ENCODE results near the gene ADGRB3.

ADGRB3 gene

GRCh38 chr6:69314001-69314400 is 678.9 kb downstream of the ADGRB3 start:
- Histone ChIP-seq H3K9me2 (ENCODE audit: low read depth, low read length) (no peaks in the 10 kb centered on the region), H4K20me1 (ENCODE audit: insufficient read depth, low read length) (no peaks in the 10 kb centered on the region), H3K4me1 (ENCODE audit: insufficient read depth, low read length, severe bottlenecking) (no peaks in the 10 kb centered on the region), H3K4me3 (ENCODE audit: low read depth, low read length, poor library complexity, severe bottlenecking) (no peak overlapping the region), H3K27ac (ENCODE audit: low read depth, low read length, poor library complexity, severe bottlenecking) (no peak overlapping the region), H2AFZ (ENCODE audit: low read length) (no peak overlapping the region), H3K79me2 (ENCODE audit: insufficient read depth, low read length) (no peaks in the 10 kb centered on the region), H3F3A (ENCODE audit: insufficient read depth, low read length) (no peaks in the 10 kb centered on the region; the same call in 1 of the 2 replicates), H3K4me2 (ENCODE audit: low read length) (no peak overlapping the region), H3K36me3 (ENCODE audit: insufficient read depth, low read length) (no peaks in the 10 kb centered on the region), H3K9me3 (ENCODE audit: low read length) (no peaks in the 10 kb centered on the region), H3K27me3 (ENCODE audit: insufficient read depth, low read length) (no peaks in the 10 kb centered on the region), H3K9ac (ENCODE audit: low read length) (no peak overlapping the region)
- TF ChIP-seq CTCF (IDR thresholded peaks at IDR 0.05; ENCODE audit: low read length), result no peak
- no peak for TF ChIP-seq EZH2 (IDR thresholded peaks at IDR 0.05; ENCODE audit: borderline replicate concordance, low read length)

GRCh38 chr6:69314531-69314930 is 679.4 kb downstream of the ADGRB3 start:
- Histone ChIP-seq H3F3A (ENCODE audit: insufficient read depth, low read length) (no peaks in the 10 kb centered on the region; the same call in 1 of the 2 replicates), H3K4me3 (ENCODE audit: low read depth, low read length, poor library complexity, severe bottlenecking) (no peak overlapping the region)

GRCh38 chr6:69331886-69332285 is 696.8 kb downstream of the ADGRB3 start:
- Histone ChIP-seq H3K4me1 (ENCODE audit: insufficient read depth, low read length, severe bottlenecking) (no peaks in the 10 kb centered on the region), H3K27me3 (ENCODE audit: insufficient read depth, low read length) (no peaks in the 10 kb centered on the region), H2AFZ (ENCODE audit: low read length) (no peak overlapping the region), H3F3A (ENCODE audit: insufficient read depth, low read length) (no peaks in the 10 kb centered on the region), H3K4me3 (ENCODE audit: low read depth, low read length, poor library complexity, severe bottlenecking) (no peak overlapping the region), H3K4me2 (ENCODE audit: low read length) (no peak overlapping the region), H3K9me3 (ENCODE audit: low read length) (no peaks in the 10 kb centered on the region), H3K9ac (ENCODE audit: low read length) (no peak overlapping the region), H3K9me2 (ENCODE audit: low read depth, low read length) (no peaks in the 10 kb centered on the region), H3K27ac (ENCODE audit: low read depth, low read length, poor library complexity, severe bottlenecking) (no peak overlapping the region), H3K36me3 (ENCODE audit: insufficient read depth, low read length) (no peaks in the 10 kb centered on the region), H3K79me2 (ENCODE audit: insufficient read depth, low read length) (no peaks in the 10 kb centered on the region), H4K20me1 (ENCODE audit: insufficient read depth, low read length) (no peaks in the 10 kb centered on the region)
- no peak for TF ChIP-seq EZH2 (IDR thresholded peaks at IDR 0.05; ENCODE audit: borderline replicate concordance, low read length)

More at GRCh38 chr6:69314531-69314930, 679.4 kb downstream of the ADGRB3 start:
- Histone ChIP-seq H3K4me1 (ENCODE audit: insufficient read depth, low read length, severe bottlenecking) (no peaks in the 10 kb centered on the region), H3K27ac (ENCODE audit: low read depth, low read length, poor library complexity, severe bottlenecking) (no peak overlapping the region), H3K79me2 (ENCODE audit: insufficient read depth, low read length) (no peaks in the 10 kb centered on the region), H3K27me3 (ENCODE audit: insufficient read depth, low read length) (no peaks in the 10 kb centered on the region), H3K9ac (ENCODE audit: low read length) (no peak overlapping the region), H3K9me3 (ENCODE audit: low read length) (no peaks in the 10 kb centered on the region), H3K4me2 (ENCODE audit: low read length) (no peak overlapping the region), H3K9me2 (ENCODE audit: low read depth, low read length) (no peaks in the 10 kb centered on the region), H4K20me1 (ENCODE audit: insufficient read depth, low read length) (no peaks in the 10 kb centered on the region), H3K36me3 (ENCODE audit: insufficient read depth, low read length) (no peaks in the 10 kb centered on the region), H2AFZ (ENCODE audit: low read length) (no peak overlapping the region)
- TF ChIP-seq CTCF (IDR thresholded peaks at IDR 0.05; ENCODE audit: low read length), result no peak
- TF ChIP-seq EZH2 (IDR thresholded peaks at IDR 0.05; ENCODE audit: borderline replicate concordance, low read length), result no peak

- Histone ChIP-seq H3K27me3 (ENCODE audit: insufficient read depth, low read length) (no peaks in the 10 kb centered on the region), H2AFZ (ENCODE audit: low read length) (no peak overlapping the region), H3K36me3 (ENCODE audit: insufficient read depth, low read length) (no peaks in the 10 kb centered on the region), H3K4me2 (ENCODE audit: low read length) (no peak overlapping the region), H3K9ac (ENCODE audit: low read length) (no peak overlapping the region), H3K9me2 (ENCODE audit: low read depth, low read length) (no peaks in the 10 kb centered on the region), H3K4me1 (ENCODE audit: insufficient read depth, low read length, severe bottlenecking) (no peaks in the 10 kb centered on the region), H3K4me3 (ENCODE audit: low read depth, low read length, poor library complexity, severe bottlenecking) (no peak overlapping the region), H4K20me1 (ENCODE audit: insufficient read depth, low read length) (no peaks in the 10 kb centered on the region), H3K27ac (ENCODE audit: low read depth, low read length, poor library complexity, severe bottlenecking) (no peak overlapping the region), H3F3A (ENCODE audit: insufficient read depth, low read length) (no peaks in the 10 kb centered on the region), H3K9me3 (ENCODE audit: low read length) (no peaks in the 10 kb centered on the region), H3K79me2 (ENCODE audit: insufficient read depth, low read length) (no peaks in the 10 kb centered on the region)
- TF ChIP-seq EZH2 (IDR thresholded peaks at IDR 0.05; ENCODE audit: borderline replicate concordance, low read length) (no peak), CTCF (IDR thresholded peaks at IDR 0.05; ENCODE audit: low read length) (no peak)
Observed at GRCh38 chr6:69337311-69337710, 702.2 kb downstream of the ADGRB3 start.
